Stimulated activated CD8-positive, alpha-beta memory T cell treated with anti-CD3 and anti-CD28 coated beads, Interleukin-12 subunit alpha, Interleukin-12 subunit beta, amount 100 ng/mL, for 4 hours (primary cell): ENCODE measurements around the gene SYNJ1.
"Not testable (repeated sequence)": the region's sequence is repeated elsewhere in the genome, so short reads cannot be mapped to it uniquely, and the experiment has no call there.

Experiments
- DNase-seq: peaks from one replicate; pipeline ENCODE4 v3.0.0-alpha.2; 2020; ENCODE audit warnings: low read depth

Gene SYNJ1

GRCh38 chr21:32727687-32728455, at the start of gene SYNJ1:
Gene SYNJ1 (minus strand): TSS chr21:32728013. CDS start chr21:32726895, 1,118 bp downstream.
- peak; percentile 95 for DNase-seq

- DNase-seq = no peak
These were observed 49.5 kb upstream of the SYNJ1 start for GRCh38 chr21:32777269-32777668.

GRCh38 chr21:32776743-32777142, 48.9 kb upstream of the SYNJ1 start:
- DNase-seq = no peak

GRCh38 chr21:32773048-32773344, 45.2 kb upstream of the SYNJ1 start:
- DNase-seq = not testable (repeated sequence)

GRCh38 chr21:32772281-32773047, 44.7 kb upstream of the SYNJ1 start:
- peak; percentile 23 for DNase-seq

GRCh38 chr21:32770871-32771523, 43.2 kb upstream of the SYNJ1 start:
- DNase-seq = no peak

- no peak for DNase-seq
These were observed 40.7 kb upstream of the SYNJ1 start for GRCh38 chr21:32768530-32768929.

- DNase-seq = no peak
These were observed 37.2 kb upstream of the SYNJ1 start for GRCh38 chr21:32765058-32765457.

- DNase-seq = no peak
These were observed 36.4 kb upstream of the SYNJ1 start for GRCh38 chr21:32764186-32764585.

GRCh38 chr21:32757804-32758203, 30.0 kb upstream of the SYNJ1 start:
- no peak for DNase-seq

- no peak for DNase-seq
These were observed 28.3 kb upstream of the SYNJ1 start for GRCh38 chr21:32756096-32756495.

GRCh38 chr21:32753818-32754585, 26.2 kb upstream of the SYNJ1 start:
- DNase-seq = no peak

- no peak for DNase-seq
These were observed 22.6 kb upstream of the SYNJ1 start for GRCh38 chr21:32750405-32750804.

GRCh38 chr21:32749662-32750061, 21.8 kb upstream of the SYNJ1 start:
- no peak for DNase-seq

GRCh38 chr21:32748529-32748928, 20.7 kb upstream of the SYNJ1 start:
- DNase-seq = no peak

- DNase-seq = no peak
These were observed 19.6 kb upstream of the SYNJ1 start for GRCh38 chr21:32747396-32747795.

- DNase-seq = not testable (repeated sequence)
These were observed 18.9 kb upstream of the SYNJ1 start for GRCh38 chr21:32746711-32747110.

GRCh38 chr21:32742396-32742795, 14.6 kb upstream of the SYNJ1 start:
- DNase-seq = no peak

GRCh38 chr21:32741336-32741735, 13.5 kb upstream of the SYNJ1 start:
- DNase-seq = no peak

- no peak for DNase-seq
These were observed 12.1 kb upstream of the SYNJ1 start for GRCh38 chr21:32739946-32740345.

GRCh38 chr21:32736083-32736482, 8.3 kb upstream of the SYNJ1 start:
- DNase-seq = not testable (repeated sequence)

- DNase-seq = no peak
These were observed 7.7 kb upstream of the SYNJ1 start for GRCh38 chr21:32735524-32735923.
